ENCODE results near the gene KAZN.

The KAZN gene

DNA sequence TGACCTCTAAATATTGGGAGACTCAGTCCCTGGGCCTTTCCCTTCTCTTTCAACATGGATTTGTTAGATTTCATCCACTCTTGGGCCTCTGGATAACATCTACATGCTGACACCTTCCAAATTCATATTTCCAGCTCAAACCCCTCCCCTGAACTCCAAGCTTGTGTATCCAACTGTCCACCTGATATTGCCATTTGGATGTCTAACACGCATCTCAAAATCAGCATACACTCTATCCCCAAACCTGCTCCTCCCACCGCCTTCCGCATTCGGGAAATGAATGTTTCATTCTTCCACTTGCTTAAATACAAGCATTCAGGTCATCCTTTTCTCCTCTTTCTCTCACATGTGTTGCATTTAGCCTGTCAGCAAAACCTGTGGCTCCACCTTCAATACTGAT, 17.5 kb upstream of the KAZN start:
- no peak overlapping the region for H3K4me3 ChIP-seq (ENCODE audit: low read length)
- DNase-seq (ENCODE audit: low read depth, low spot score) = no peak

DNA sequence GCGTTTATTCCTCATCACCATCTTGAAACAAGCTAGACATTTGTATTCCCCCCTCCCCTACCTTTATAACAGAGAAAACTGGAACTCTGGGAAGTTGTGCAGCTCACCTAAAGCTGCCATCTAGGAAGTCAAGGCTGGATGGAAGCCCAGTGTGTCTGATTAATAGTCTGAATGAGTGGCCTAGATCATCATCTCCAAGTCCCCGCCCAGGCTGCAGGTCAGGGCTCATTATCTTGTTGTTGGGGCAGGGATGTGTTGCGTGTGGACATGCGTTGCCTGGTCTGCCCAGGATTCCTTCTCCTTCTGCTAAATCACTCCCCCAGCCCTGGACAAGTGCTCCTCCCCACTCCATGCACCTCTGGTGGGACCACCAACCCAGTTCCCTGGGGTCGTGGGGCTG, 14.7 kb upstream of the KAZN start:
- no peak for DNase-seq (ENCODE audit: low read depth, low spot score)

DNA sequence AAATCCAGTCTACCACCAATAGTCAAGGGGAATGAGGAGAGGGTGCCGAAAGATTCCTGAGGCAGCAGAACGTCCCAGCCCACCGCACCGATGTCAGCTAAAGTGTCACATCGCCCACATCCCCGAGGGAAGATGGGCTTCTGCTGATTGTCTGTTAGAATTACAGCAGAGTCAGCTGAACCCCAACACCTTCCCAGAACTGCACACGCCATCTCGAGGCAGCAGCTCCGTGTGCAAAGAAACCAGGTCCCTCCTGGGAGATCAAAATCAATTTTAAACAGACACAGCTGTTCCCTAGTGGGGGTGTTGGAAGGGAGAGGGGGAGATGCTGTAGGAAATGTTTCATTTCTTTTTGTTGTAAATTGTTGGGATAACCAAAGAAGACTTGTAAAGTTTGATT, 12.8 kb upstream of the KAZN start:
- DNase-seq (ENCODE audit: low read depth, low spot score) = no peak
- H3K4me3 ChIP-seq (ENCODE audit: low read length) = no peak overlapping the region

More for the DNA sequence above, 14.7 kb upstream of the KAZN start:
- no peak overlapping the region for H3K4me3 ChIP-seq (ENCODE audit: low read length)

DNA sequence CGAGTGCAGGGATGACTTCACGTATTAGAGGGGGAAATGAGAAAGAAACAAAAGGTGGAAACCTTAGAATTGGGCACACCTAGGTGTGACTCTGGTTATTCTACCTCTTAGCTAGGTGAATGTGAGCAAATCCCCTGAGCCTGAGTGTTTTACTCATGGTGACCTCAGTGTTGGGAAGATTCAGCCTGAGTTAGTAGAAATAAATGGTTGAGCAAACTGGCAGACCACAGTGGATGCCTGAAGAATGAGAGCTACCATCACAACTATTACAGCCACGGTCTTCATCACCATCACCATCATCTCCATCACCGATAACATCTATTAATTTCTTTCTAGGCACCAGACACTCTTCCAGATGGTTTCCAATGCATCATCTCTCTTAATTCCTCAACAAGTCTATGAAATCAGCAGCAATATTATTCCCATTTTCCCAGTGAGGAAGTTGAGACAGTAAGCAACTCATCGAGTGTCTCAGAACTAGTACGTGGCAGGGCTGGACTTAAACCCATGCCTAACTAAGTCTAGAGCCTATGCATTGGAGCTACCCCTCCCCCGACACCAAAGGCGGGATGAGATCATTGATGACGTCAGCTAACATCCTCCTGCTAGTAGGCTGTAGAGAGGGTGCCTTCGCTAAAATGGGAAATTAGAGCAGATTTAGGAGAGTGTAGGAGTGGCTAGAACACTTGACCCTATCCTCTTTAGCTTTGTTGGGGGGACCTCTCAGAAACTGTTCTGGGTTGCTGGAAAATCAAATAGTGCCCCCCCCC, 7.9 kb upstream of the KAZN start:
- DNase-seq (ENCODE audit: low read depth, low spot score) = no peak

DNA sequence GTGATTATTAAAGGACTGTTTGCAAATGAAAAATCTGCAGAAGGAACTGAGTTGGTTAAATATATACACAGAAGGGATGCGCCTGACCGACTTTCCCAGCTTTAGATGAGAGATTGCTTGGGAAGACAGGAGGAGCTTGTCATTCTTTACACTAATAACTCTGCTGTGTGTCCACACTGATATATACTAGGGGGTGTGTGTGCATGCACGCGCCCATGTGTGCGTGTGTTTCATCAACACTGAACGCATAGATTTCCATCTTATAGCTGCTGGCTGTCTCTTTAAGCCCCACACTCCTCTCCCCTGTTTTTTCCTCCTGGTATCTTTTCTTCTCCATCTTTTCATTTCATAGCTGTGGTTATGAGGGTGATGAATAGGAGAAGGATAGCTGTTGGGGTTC, 6.9 kb upstream of the KAZN start:
- no peak for DNase-seq (ENCODE audit: low read depth, low spot score)
- H3K4me3 ChIP-seq (ENCODE audit: low read length) = no peak overlapping the region

More for the DNA sequence above, 7.9 kb upstream of the KAZN start:
- H3K4me3 ChIP-seq (ENCODE audit: low read length) = no peak overlapping the region

DNA sequence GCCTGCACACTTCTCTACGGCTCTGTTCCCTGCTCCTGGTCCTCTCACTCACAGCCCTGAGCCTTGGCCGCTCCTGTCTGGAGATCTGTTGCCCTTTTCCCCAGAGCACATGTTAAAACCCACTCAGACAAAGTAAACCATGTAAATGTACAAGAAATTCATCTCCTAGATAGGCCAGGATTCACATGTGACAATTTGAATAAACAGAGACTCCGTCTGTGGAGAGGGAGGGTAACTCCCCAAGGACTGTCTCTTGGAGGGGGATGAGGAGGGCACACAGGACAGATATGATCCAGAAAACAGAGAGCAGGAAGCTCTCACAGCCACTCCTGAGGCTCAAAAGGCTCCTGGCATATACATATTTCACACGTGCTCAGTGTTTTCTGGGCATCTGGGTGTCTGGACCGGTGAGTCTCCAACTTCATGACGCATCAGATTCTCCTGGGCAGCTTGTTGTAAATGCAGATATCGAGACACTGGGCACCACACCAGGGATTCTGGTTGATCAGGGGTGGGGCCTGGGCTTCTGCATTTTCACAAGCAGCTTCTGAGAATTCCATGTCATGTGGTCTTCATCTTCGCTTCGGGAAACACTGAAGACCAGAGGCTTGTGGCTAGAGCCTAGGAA, 6.4 kb upstream of the KAZN start:
- no peak for DNase-seq (ENCODE audit: low read depth, low spot score)
- no peak overlapping the region for H3K4me3 ChIP-seq (ENCODE audit: low read length)

DNA sequence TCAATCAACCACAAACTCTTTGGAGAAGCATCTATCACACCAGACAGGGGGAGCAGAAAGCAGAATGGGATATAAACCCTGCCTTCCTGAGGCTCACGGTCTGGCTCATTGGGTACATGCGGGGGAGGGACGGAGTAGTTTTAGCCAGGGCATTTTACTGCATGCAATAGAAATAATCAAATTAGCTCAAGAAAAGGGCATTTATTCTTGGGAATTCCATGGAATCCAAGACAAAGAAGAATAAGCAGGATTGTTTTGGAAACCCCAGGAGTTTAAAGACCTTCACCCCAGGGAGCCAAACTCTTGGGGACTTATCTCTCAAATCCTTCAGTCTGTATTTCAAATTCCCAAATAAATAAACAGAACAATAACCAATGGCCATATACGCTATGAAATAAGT, 5.2 kb upstream of the KAZN start:
- no peak overlapping the region for H3K4me3 ChIP-seq (ENCODE audit: low read length)
- DNase-seq (ENCODE audit: low read depth, low spot score) = no peak

DNA sequence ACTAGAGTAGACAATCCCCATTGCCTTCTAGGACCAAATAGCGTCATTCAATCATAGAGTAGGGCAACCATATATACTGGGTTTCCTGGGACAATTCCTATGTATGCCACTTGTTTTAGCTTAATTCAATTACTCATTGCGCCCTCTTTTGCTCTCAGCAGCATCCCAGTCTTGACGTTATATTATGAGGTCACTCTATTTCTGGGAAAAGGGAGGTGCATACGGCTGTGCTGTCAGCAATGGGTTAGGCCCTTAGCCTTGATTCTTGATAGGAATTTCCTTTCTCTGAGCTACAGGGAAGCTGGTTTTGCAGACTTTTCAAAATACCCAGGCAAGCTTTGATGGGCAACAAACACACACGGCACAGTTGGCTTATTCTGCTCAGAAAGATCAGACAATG, 4.4 kb upstream of the KAZN start:
- no peak overlapping the region for H3K4me3 ChIP-seq (ENCODE audit: low read length)
- no peak for DNase-seq (ENCODE audit: low read depth, low spot score)

DNA sequence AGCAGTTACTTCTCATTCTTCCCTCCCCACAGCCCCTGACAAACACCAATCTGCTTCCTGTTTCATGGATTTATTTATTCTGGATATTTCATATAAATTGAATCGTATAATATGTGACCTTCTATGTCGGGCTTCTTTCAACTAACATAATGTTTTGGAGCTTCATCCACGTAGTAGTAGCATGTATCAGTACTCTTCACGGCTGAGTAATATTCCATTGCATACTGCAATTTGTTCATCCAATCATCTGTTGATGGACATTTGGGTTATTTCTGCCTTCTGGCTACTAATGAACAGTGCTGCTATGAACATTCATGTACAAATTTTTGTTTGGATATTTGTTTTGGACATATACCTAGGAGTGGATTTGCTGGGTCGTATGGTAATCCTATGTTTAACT, 1.9 kb upstream of the KAZN start:
- H3K4me3 ChIP-seq (ENCODE audit: low read length) = no peak overlapping the region
- no peak for DNase-seq (ENCODE audit: low read depth, low spot score)

DNA sequence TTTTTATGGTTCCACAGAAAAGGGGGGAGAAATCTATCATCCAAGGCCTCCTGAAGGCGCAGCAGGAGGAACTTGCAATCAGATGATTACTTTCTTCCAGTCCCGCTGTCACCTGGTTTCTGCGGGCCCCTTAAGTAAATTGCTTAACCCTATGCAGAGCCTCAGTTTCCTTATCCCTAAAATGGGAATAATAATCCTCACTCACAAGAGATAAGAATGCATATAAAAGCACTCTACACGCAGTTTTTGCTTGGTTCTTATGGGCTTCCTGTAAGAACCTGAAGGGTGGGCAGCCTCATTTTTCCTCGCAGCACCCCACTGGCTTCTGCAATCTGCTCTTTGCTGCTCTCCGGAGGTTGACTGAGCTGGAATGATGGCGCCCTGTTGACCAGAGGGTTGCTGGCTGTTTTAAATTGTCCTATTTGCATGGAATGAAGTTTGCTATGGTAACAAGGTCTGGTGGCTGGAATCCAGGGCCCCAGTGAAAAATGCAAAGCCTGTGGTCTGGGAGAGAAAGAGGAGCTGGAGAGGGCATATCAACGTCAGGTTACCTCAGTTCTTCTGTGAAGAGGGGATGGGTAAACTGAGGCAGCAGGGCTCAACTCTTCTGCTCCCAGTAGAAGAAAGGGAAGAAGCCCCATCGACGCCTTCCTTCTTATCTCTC, 1.0 kb upstream of the KAZN start:
- DNase-seq (ENCODE audit: low read depth, low spot score) = no peak

DNA sequence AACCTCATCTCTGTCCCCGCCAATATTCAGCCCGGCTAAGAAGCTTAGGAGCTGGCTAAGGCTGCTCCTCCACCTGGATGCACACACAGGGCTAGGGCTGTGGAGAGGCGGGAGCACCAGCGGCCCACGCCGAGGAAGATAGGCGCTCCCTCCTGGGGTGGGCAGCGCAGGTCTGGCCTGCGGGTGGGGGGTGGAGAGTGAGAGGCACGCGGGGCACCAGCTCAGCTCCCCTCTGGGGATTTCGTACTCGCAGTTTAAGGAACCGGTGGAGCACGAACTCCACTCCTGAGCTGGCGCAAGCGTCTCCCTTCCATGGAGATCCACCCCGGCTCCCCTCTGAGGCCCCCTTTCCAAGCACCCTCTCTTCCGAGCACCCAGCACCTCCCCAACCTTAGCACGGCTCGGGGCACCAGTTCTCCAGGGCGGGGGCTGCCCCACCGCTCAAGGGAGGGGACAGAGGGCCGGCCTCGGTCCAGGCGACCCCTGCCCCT, 433 bp upstream of the KAZN start:
- no peak for DNase-seq (ENCODE audit: low read depth, low spot score)
- no peak overlapping the region for H3K4me3 ChIP-seq (ENCODE audit: low read length)

More for the DNA sequence above, 1.0 kb upstream of the KAZN start:
- H3K4me3 ChIP-seq (ENCODE audit: low read length) = no peak overlapping the region

DNA sequence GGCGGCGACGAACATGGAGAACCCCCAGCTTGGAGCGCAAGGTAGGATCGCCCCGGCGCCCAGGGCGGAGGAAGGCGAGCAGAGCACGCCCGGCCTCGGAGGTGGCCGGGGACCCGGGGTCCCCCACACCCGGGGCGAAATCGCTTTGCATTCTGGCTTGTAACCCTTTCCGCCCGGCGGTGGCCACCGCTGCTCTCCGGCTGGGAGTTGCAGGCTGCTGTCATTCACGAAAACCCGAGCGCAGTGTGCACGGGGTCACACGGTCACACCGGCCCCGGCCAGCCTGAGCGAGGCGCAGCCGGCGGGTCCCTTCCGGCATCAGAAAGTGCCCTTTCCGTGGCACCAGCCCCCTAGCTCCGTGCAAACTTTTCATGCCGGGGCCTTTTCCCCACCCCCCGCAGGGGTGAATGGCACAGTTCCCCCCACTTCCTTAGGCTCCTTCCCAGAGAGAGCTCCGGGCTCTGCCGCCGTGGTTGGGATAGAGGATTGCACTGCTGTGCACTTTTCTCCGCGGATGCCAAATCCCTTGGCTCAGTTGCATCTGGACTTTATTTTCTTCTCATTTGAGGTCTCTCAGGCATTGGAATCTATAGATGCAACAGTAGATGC, 802 bp downstream of the KAZN start:
- no peak overlapping the region for H3K4me3 ChIP-seq (ENCODE audit: low read length)
- no peak for DNase-seq (ENCODE audit: low read depth, low spot score)

DNA sequence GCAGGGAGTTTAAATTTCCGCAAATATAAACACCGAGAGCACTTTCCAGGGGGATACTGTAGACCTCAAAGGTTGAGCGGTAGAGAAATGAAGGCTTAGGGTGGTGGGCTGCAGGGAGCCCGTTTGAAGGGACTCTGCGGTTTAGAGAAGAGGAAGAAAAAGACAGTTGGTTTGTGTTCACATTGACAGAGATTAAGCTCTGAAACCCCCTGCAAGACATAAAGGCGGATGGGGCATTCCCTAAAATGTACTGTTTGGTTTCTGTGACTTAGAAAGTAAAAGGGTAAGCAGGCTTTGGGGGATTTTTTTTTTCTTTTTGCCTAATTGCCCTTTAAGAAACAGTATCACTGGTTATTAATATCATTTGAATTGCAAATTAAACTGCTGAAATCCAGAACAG, 1.3 kb downstream of the KAZN start:
- no peak for DNase-seq (ENCODE audit: low read depth, low spot score)
- no peak overlapping the region for H3K4me3 ChIP-seq (ENCODE audit: low read length)

DNA sequence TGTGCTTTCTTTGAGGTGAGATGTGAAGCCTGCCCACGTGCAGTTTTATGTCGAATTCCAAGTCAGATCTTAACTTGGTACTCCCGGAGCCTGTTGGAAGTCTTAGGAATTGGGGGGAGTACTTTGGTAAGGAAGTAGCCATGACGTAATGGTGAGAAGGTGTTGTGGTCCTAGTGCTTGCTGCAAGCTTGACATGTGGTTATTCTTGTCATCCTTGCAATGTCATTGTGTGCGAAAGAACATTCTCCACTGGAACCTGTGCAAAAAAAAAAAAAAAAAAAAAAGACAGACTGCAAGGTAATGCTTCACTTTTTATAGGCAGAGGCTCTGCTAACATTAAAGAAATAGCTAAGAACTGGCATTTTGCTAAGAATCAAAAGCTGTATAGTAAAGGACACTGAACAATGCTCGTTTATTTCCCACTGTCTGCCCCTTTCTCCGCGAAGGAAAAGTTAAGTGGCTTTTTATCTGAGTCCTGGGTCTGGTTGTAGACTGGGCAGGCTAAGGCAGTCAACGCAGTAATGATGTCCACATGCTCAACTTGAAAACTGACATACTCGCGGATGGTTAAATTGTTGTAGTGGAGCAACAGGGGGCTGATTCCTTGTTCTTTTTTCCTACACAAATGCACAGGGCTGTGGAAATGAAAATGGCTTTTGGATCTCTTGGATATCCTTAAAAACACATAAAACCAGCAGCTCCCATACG, 2.1 kb downstream of the KAZN start:
- no peak overlapping the region for H3K4me3 ChIP-seq (ENCODE audit: low read length)
- DNase-seq (ENCODE audit: low read depth, low spot score) = no peak

DNA sequence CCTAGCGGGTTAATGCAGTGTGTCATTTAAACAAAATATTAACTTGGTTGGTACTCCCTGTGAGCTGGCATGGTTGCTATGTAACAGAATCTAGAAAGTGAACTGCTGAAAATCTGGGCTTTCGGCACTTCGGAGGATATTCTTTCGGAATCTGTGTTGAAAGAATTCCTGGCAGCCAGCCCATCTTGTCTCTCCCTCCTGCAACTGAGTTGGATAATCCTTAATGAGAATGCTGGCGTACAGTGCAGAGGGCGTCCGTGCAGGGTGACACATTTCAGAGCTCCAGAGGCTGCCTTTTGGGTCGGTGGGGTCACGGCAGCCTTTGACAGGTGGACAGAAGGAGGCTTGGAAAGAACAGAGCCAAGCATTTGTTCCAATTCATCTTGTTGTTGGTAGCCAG, 3.7 kb downstream of the KAZN start:
- no peak for DNase-seq (ENCODE audit: low read depth, low spot score)
- H3K4me3 ChIP-seq (ENCODE audit: low read length) = no peak overlapping the region

DNA sequence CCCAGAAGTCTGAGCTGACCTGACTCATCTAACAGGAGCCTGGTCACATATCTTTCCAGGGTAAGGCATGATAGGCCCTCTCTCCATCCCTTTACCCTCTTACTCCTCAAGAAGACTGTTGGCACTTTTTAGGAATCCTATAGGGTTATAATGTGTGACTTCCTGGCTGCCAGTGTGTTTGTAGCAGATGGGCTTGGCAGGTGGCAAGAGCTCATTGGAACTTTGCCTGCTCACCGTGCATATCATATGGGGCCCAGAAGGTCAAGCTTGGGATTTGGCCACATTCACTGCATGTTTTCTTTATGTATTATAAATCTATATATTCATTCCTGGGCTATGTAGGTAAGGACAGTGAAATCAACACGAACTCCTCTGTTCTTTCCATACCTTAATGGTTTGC, 5.2 kb downstream of the KAZN start:
- DNase-seq (ENCODE audit: low read depth, low spot score) = no peak
- H3K4me3 ChIP-seq (ENCODE audit: low read length) = no peak overlapping the region

DNA sequence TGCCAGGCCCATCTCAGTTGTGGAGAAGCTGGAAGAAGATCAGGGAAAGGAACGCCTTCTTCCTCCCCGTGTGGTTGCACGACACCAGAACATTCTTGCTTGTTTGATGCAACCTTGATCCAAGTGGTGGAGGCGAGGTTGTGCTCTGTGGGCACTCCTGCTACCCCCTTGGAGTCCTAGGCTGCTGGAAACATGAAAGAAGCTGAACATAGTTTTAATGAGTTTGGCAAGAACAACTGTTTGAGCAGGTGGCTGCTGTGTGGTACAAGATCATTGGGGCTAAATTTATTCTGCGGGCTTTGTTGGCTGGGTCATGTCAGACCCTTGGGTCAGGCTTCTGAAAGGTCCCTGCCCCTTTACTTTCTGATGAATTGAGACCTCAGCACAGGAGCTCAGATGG, 5.9 kb downstream of the KAZN start:
- H3K4me3 ChIP-seq (ENCODE audit: low read length) = no peak overlapping the region
- DNase-seq (ENCODE audit: low read depth, low spot score) = no peak

DNA sequence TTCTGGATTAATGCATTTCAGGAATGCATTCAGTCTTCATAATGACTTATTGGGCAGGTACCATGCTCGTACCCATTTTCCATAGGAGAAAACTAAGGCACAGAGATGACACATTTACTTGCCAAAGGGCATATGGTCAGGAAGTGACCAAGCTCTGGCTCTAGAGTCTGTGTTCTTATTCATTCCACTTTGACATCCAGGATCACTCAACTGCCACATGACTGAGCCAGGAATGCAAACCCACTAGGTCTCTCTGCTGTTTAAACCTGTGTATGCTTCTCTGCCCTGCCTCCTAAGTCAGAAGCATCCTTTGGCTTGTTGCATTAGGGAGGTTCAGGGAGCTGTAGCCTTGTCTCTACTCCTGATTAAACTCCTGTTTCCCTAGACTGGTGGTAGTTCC, 7.5 kb downstream of the KAZN start:
- H3K4me3 ChIP-seq (ENCODE audit: low read length) = no peak overlapping the region
- DNase-seq (ENCODE audit: low read depth, low spot score) = no peak

DNA sequence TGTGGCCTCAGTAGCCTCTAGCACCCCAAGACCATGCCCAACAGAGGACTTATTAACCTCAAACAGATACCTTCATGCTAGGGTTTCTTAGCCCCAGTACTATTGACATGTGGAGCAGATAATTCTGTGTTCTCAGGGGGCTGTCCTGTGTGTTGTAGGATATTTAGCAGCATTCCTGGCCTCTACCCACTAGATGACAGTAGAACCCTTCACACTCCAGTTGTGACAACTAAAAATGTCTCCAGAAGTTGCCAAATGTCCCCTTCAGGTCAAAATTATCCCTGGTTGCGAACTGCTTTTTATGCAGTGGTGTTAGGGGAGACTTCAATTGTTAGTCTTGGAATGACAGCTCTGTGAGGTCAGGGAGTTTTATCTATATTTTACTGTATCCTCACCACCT, 8.1 kb downstream of the KAZN start:
- no peak for DNase-seq (ENCODE audit: low read depth, low spot score)
- H3K4me3 ChIP-seq (ENCODE audit: low read length) = no peak overlapping the region
